Measurements from ENCODE around the gene FOXQ1.

The FOXQ1 gene

DNA sequence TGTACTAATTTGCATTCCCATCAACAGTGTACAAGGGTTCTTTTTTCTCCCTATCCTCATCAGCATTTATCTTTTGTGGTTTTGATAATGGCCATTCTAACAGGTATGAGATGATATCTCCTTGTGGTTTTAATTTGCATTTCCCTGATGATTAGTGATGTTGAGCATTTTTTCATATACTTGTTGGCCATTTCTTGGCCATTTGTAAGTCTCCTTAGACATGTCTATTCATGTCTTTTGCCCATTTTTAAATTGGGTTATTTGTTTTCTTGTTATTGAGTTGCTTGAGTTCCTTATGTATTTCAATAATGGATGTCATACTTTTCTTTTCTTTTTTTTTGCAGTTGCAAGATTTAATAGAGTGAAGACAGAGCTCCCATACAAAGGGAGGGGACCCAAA, 17.8 kb downstream of the FOXQ1 start:
- Histone ChIP-seq H3K4me1 (ENCODE audit: control insufficient read depth, insufficient read depth, low read length, poor library complexity, severe bottlenecking) (no peaks in the 10 kb centered on the region), H3K36me3 (ENCODE audit: control insufficient read depth, insufficient read depth, low read length) (no peaks in the 10 kb centered on the region), H3K27ac (ENCODE audit: insufficient read depth, low read length, poor library complexity, severe bottlenecking) (no peak overlapping the region), H3K27me3 (replicated peaks; ENCODE audit: control insufficient read depth, insufficient read depth, low read length, poor library complexity, severe bottlenecking) (no peaks in the 10 kb centered on the region), H3K4me3 (ENCODE audit: insufficient read depth, low read depth, low read length, poor library complexity, severe bottlenecking) (no peak overlapping the region), H3K9me3 (ENCODE audit: control insufficient read depth, low read length) (no peaks in the 10 kb centered on the region)
- no peak for DNase-seq

- Histone ChIP-seq H3K36me3 (ENCODE audit: control insufficient read depth, insufficient read depth, low read length) (no peaks in the 10 kb centered on the region), H3K27ac (ENCODE audit: insufficient read depth, low read length, poor library complexity, severe bottlenecking) (no peak overlapping the region), H3K4me3 (ENCODE audit: insufficient read depth, low read depth, low read length, poor library complexity, severe bottlenecking) (no peak overlapping the region), H3K9me3 (ENCODE audit: control insufficient read depth, low read length) (no peaks in the 10 kb centered on the region), H3K27me3 (replicated peaks; ENCODE audit: control insufficient read depth, insufficient read depth, low read length, poor library complexity, severe bottlenecking) (no peaks in the 10 kb centered on the region), H3K4me1 (ENCODE audit: control insufficient read depth, insufficient read depth, low read length, poor library complexity, severe bottlenecking) (no peaks in the 10 kb centered on the region)
- DNase-seq: no peak
Measured at GRCh38 chr6:1334684-1335083, 22.8 kb downstream of the FOXQ1 start.

- no peaks in the 10 kb centered on the region for H3K36me3 ChIP-seq (ENCODE audit: control insufficient read depth, insufficient read depth, low read length)
- DNase-seq: no peak
- no peaks in the 10 kb centered on the region for H3K27me3 ChIP-seq (replicated peaks; ENCODE audit: control insufficient read depth, insufficient read depth, low read length, poor library complexity, severe bottlenecking)
- no peak overlapping the region for H3K27ac ChIP-seq (ENCODE audit: insufficient read depth, low read length, poor library complexity, severe bottlenecking)
- H3K4me1 ChIP-seq (ENCODE audit: control insufficient read depth, insufficient read depth, low read length, poor library complexity, severe bottlenecking): no peaks in the 10 kb centered on the region
- H3K9me3 ChIP-seq (ENCODE audit: control insufficient read depth, low read length): no peaks in the 10 kb centered on the region
- H3K4me3 ChIP-seq (ENCODE audit: insufficient read depth, low read depth, low read length, poor library complexity, severe bottlenecking): no peak overlapping the region
Measured at GRCh38 chr6:1335367-1336037, 23.6 kb downstream of the FOXQ1 start.

GRCh38 chr6:1336246-1336843, 24.4 kb downstream of the FOXQ1 start:
- no peaks in the 10 kb centered on the region for H3K4me1 ChIP-seq (ENCODE audit: control insufficient read depth, insufficient read depth, low read length, poor library complexity, severe bottlenecking)
- H3K36me3 ChIP-seq (ENCODE audit: control insufficient read depth, insufficient read depth, low read length): no peaks in the 10 kb centered on the region
- no peak overlapping the region for H3K4me3 ChIP-seq (ENCODE audit: insufficient read depth, low read depth, low read length, poor library complexity, severe bottlenecking)
- no peaks in the 10 kb centered on the region for H3K27me3 ChIP-seq (replicated peaks; ENCODE audit: control insufficient read depth, insufficient read depth, low read length, poor library complexity, severe bottlenecking)
- no peak for DNase-seq
- H3K9me3 ChIP-seq (ENCODE audit: control insufficient read depth, low read length): no peaks in the 10 kb centered on the region
- H3K27ac ChIP-seq (ENCODE audit: insufficient read depth, low read length, poor library complexity, severe bottlenecking): no peak overlapping the region

- Histone ChIP-seq H3K4me3 (ENCODE audit: insufficient read depth, low read depth, low read length, poor library complexity, severe bottlenecking) (no peak overlapping the region), H3K27me3 (replicated peaks; ENCODE audit: control insufficient read depth, insufficient read depth, low read length, poor library complexity, severe bottlenecking) (no peaks in the 10 kb centered on the region), H3K36me3 (ENCODE audit: control insufficient read depth, insufficient read depth, low read length) (no peaks in the 10 kb centered on the region), H3K4me1 (ENCODE audit: control insufficient read depth, insufficient read depth, low read length, poor library complexity, severe bottlenecking) (no peaks in the 10 kb centered on the region), H3K9me3 (ENCODE audit: control insufficient read depth, low read length) (no peaks in the 10 kb centered on the region), H3K27ac (ENCODE audit: insufficient read depth, low read length, poor library complexity, severe bottlenecking) (no peak overlapping the region)
- DNase-seq: no peak
Measured at GRCh38 chr6:1337791-1338190, 25.9 kb downstream of the FOXQ1 start.

DNA sequence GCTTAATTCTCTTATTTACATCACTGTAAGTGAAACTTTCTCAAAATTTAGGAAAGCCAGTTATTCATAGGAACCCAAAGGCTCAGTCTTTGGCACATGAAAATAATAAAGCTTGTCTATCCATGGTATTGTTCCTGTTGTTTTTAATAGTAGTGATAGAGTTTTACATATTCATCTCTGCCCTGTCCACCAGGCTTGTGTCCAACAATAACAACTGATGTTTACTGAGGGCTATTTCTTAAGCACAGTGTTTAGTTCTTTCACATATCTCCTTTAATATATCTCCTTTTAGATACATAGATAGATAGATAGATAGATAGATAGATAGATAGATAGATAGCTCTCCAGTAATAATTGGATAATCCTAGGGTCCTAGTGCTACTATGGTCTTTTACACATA, 34.2 kb downstream of the FOXQ1 start:
- Histone ChIP-seq H3K4me3 (ENCODE audit: insufficient read depth, low read depth, low read length, poor library complexity, severe bottlenecking) (no peak overlapping the region), H3K4me1 (ENCODE audit: control insufficient read depth, insufficient read depth, low read length, poor library complexity, severe bottlenecking) (no peaks in the 10 kb centered on the region), H3K36me3 (ENCODE audit: control insufficient read depth, insufficient read depth, low read length) (no peaks in the 10 kb centered on the region), H3K27ac (ENCODE audit: insufficient read depth, low read length, poor library complexity, severe bottlenecking) (no peak overlapping the region), H3K27me3 (replicated peaks; ENCODE audit: control insufficient read depth, insufficient read depth, low read length, poor library complexity, severe bottlenecking) (peaks cover 4% of the 10 kb centered on the region), H3K9me3 (ENCODE audit: control insufficient read depth, low read length) (peaks cover 8% of the 10 kb centered on the region)
- DNase-seq: no peak

GRCh38 chr6:1346558-1347091, 34.7 kb downstream of the FOXQ1 start:
- H3K27ac ChIP-seq (ENCODE audit: insufficient read depth, low read length, poor library complexity, severe bottlenecking): no peak overlapping the region
- no peak for DNase-seq
- H3K4me3 ChIP-seq (ENCODE audit: insufficient read depth, low read depth, low read length, poor library complexity, severe bottlenecking): no peak overlapping the region
- H3K4me1 ChIP-seq (ENCODE audit: control insufficient read depth, insufficient read depth, low read length, poor library complexity, severe bottlenecking): no peaks in the 10 kb centered on the region
- peaks cover 4% of the 10 kb centered on the region for H3K27me3 ChIP-seq (replicated peaks; ENCODE audit: control insufficient read depth, insufficient read depth, low read length, poor library complexity, severe bottlenecking)
- peaks cover 12% of the 10 kb centered on the region for H3K9me3 ChIP-seq (ENCODE audit: control insufficient read depth, low read length)
- no peaks in the 10 kb centered on the region for H3K36me3 ChIP-seq (ENCODE audit: control insufficient read depth, insufficient read depth, low read length)

DNA sequence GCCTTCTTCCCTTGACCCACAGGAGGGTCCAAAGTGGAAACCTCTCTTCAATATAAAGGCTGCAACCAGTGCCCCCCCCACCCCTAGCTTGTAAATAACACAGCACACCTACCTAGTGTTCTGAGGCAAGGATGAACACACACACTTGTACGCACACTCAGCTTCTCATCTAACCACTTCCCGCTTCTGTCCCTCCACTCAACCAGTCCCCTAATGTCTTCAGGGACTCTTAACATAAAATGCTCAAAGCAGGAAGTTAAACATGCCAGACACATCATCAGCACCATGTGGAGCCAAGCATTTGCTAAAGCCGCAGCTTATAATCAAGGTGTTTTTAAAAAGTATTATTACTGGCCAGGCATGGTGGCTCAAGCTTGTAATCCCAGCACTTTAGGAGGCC, 35.3 kb downstream of the FOXQ1 start:
- peaks cover 8% of the 10 kb centered on the region for H3K27me3 ChIP-seq (replicated peaks; ENCODE audit: control insufficient read depth, insufficient read depth, low read length, poor library complexity, severe bottlenecking)
- H3K36me3 ChIP-seq (ENCODE audit: control insufficient read depth, insufficient read depth, low read length): no peaks in the 10 kb centered on the region
- no peaks in the 10 kb centered on the region for H3K4me1 ChIP-seq (ENCODE audit: control insufficient read depth, insufficient read depth, low read length, poor library complexity, severe bottlenecking)
- peaks cover 12% of the 10 kb centered on the region for H3K9me3 ChIP-seq (ENCODE audit: control insufficient read depth, low read length)
- no peak for DNase-seq
- no peak overlapping the region for H3K4me3 ChIP-seq (ENCODE audit: insufficient read depth, low read depth, low read length, poor library complexity, severe bottlenecking)
- H3K27ac ChIP-seq (ENCODE audit: insufficient read depth, low read length, poor library complexity, severe bottlenecking): no peak overlapping the region

DNA sequence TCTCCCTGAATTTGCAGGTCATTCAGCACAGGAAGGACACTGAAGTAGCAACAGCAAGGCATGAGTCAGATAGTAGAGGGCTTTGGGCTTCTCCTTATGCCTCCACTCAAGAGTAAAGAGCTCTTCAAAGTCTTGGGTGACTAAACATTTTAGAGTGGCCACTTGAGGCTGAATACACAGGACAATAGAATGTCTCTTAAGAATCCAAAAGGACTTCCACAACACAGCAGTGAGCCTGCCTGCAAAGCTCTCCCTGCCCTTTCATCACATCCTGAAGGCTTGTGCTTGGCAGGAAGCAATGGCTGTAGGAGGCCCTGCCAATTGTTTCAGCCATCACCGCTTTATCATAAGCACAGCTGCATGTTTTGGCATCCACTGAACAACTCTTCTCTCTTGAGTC, 36.8 kb downstream of the FOXQ1 start:
- Histone ChIP-seq H3K4me1 (ENCODE audit: control insufficient read depth, insufficient read depth, low read length, poor library complexity, severe bottlenecking) (no peaks in the 10 kb centered on the region), H3K27ac (ENCODE audit: insufficient read depth, low read length, poor library complexity, severe bottlenecking) (no peak overlapping the region), H3K36me3 (ENCODE audit: control insufficient read depth, insufficient read depth, low read length) (no peaks in the 10 kb centered on the region), H3K9me3 (ENCODE audit: control insufficient read depth, low read length) (peaks cover 12% of the 10 kb centered on the region), H3K27me3 (replicated peaks; ENCODE audit: control insufficient read depth, insufficient read depth, low read length, poor library complexity, severe bottlenecking) (peaks cover 9% of the 10 kb centered on the region), H3K4me3 (ENCODE audit: insufficient read depth, low read depth, low read length, poor library complexity, severe bottlenecking) (no peak overlapping the region)
- no peak for DNase-seq

- H3K4me1 ChIP-seq (ENCODE audit: control insufficient read depth, insufficient read depth, low read length, poor library complexity, severe bottlenecking): no peaks in the 10 kb centered on the region
- DNase-seq: no peak
- no peaks in the 10 kb centered on the region for H3K36me3 ChIP-seq (ENCODE audit: control insufficient read depth, insufficient read depth, low read length)
- peaks cover 7% of the 10 kb centered on the region for H3K9me3 ChIP-seq (ENCODE audit: control insufficient read depth, low read length)
- H3K27me3 ChIP-seq (replicated peaks; ENCODE audit: control insufficient read depth, insufficient read depth, low read length, poor library complexity, severe bottlenecking): peaks cover 9% of the 10 kb centered on the region
- H3K4me3 ChIP-seq (ENCODE audit: insufficient read depth, low read depth, low read length, poor library complexity, severe bottlenecking): no peak overlapping the region
- no peak overlapping the region for H3K27ac ChIP-seq (ENCODE audit: insufficient read depth, low read length, poor library complexity, severe bottlenecking)
Measured at GRCh38 chr6:1349655-1350054, 37.8 kb downstream of the FOXQ1 start.

All from effector memory CD4-positive, alpha-beta T cell (primary cell).